GM12801 (cell line): Measurements from ENCODE around the gene SASH3.

Experiments used
- CTCF ChIP-seq: IDR thresholded peaks from one replicate; pipeline ENCODE4 v1.5.1; 2011; ENCODE audit warnings: control low read depth; ENCODE audit not compliant: insufficient read length; ENCODE audit errors: extremely low read depth

SASH3 gene

GRCh38 chrX:129843209-129843458 is 63.4 kb downstream of the SASH3 start:
- no peak for TF ChIP-seq CTCF

- no peak for TF ChIP-seq CTCF
Measured at GRCh38 chrX:129843459-129844306, 63.9 kb downstream of the SASH3 start, which contains the start of gene ZDHHC9. Gene ZDHHC9, minus strand, starts transcription at chrX:129843886. Its CDS starts 1,941 bp downstream, at chrX:129841945.
